Measurements from ENCODE around the gene S100P. TPM values are rescaled to one million over a fixed set of nuclear protein-coding genes. Genes with fewer than 3 reads are reported as not detected.

S100P gene
- total RNA-seq, 1 donor from 2014 or later, result not detected

DNA sequence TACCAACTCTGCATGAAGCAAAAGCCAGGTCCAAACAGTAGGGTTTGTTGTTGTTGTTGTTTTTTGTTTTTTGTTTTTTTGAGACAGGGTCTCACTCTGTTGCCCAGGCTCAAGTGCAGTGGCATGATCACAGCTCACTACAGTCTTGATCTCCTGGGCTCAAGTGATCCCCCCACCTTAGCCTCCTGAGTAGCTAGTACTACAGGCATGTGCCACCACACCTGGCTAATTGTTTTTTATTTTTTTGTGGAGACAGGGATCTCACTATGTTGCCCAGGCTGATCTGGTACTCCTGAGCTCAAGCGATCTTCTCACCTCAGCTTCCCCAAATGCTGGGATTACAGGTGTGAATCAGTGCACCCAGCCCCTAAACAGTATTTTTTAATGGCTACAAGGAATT is 6.2 kb downstream of the S100P start:
- no peaks in the 10 kb centered on the region for H3K27me3 Mint-ChIP-seq (ENCODE audit: unreplicated experiment)
- H3K9me3 Mint-ChIP-seq (ENCODE audit: unreplicated experiment), result peaks cover 8% of the 10 kb centered on the region
- no peak overlapping the region for H3K4me3 Mint-ChIP-seq (ENCODE audit: unreplicated experiment)
- peaks cover 31% of the 10 kb centered on the region for H3K36me3 Mint-ChIP-seq (ENCODE audit: unreplicated experiment)
- H3K27ac Mint-ChIP-seq (ENCODE audit: unreplicated experiment), result no peak overlapping the region
- no peak for DNase-seq (ENCODE audit: extremely low spot score, unreplicated experiment)
- TF ChIP-seq CTCF (IDR thresholded peaks at IDR 0.05), result no peak
- peaks cover 16% of the 10 kb centered on the region for H3K4me1 Mint-ChIP-seq (ENCODE audit: unreplicated experiment)

- no peak overlapping the region for H3K4me3 Mint-ChIP-seq (ENCODE audit: unreplicated experiment)
- peaks cover 20% of the 10 kb centered on the region for H3K4me1 Mint-ChIP-seq (ENCODE audit: unreplicated experiment)
- H3K27ac Mint-ChIP-seq (ENCODE audit: unreplicated experiment), result no peak overlapping the region
- TF ChIP-seq CTCF (IDR thresholded peaks at IDR 0.05), result peak; percentile 26
- no peaks in the 10 kb centered on the region for H3K27me3 Mint-ChIP-seq (ENCODE audit: unreplicated experiment)
- peaks cover 8% of the 10 kb centered on the region for H3K9me3 Mint-ChIP-seq (ENCODE audit: unreplicated experiment)
- H3K36me3 Mint-ChIP-seq (ENCODE audit: unreplicated experiment), result peaks cover 33% of the 10 kb centered on the region
- DNase-seq (ENCODE audit: extremely low spot score, unreplicated experiment), result no peak
Observed at GRCh38 chr4:6701371-6701770, 7.7 kb downstream of the S100P start.

- no peaks in the 10 kb centered on the region for H3K27me3 Mint-ChIP-seq (ENCODE audit: unreplicated experiment)
- no peak for TF ChIP-seq CTCF (IDR thresholded peaks at IDR 0.05)
- peaks cover 28% of the 10 kb centered on the region for H3K4me1 Mint-ChIP-seq (ENCODE audit: unreplicated experiment)
- H3K9me3 Mint-ChIP-seq (ENCODE audit: unreplicated experiment), result peaks cover 8% of the 10 kb centered on the region
- H3K36me3 Mint-ChIP-seq (ENCODE audit: unreplicated experiment), result peaks cover 40% of the 10 kb centered on the region
- no peak for DNase-seq (ENCODE audit: extremely low spot score, unreplicated experiment)
- no peak overlapping the region for H3K4me3 Mint-ChIP-seq (ENCODE audit: unreplicated experiment)
- no peak overlapping the region for H3K27ac Mint-ChIP-seq (ENCODE audit: unreplicated experiment)
Observed at GRCh38 chr4:6702761-6703160, 9.1 kb downstream of the S100P start.

DNA sequence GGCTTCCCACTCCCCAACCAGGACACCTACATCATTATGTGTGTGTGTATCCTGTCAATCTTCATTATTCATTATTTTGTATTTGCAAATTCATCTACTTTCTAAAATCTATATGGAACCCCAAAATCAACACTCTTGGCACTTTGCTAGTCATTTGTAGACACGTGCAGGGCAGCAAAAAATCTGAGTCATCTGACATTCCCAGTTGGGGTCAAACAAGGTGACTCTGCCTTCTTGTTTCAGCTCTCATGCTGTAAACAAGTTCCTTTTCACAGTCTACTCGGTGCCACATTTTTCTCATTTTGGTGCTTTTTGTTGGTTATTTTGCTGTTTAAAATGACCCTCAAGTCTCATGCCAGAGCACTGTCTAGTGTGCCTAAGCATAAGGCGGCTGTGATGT is 10.1 kb downstream of the S100P start:
- H3K4me3 Mint-ChIP-seq (ENCODE audit: unreplicated experiment), result no peak overlapping the region
- H3K27me3 Mint-ChIP-seq (ENCODE audit: unreplicated experiment), result no peaks in the 10 kb centered on the region
- H3K4me1 Mint-ChIP-seq (ENCODE audit: unreplicated experiment), result peaks cover 36% of the 10 kb centered on the region
- no peak for TF ChIP-seq CTCF (IDR thresholded peaks at IDR 0.05)
- DNase-seq (ENCODE audit: extremely low spot score, unreplicated experiment), result no peak
- no peak overlapping the region for H3K27ac Mint-ChIP-seq (ENCODE audit: unreplicated experiment)
- peaks cover 40% of the 10 kb centered on the region for H3K36me3 Mint-ChIP-seq (ENCODE audit: unreplicated experiment)
- H3K9me3 Mint-ChIP-seq (ENCODE audit: unreplicated experiment), result peaks cover 8% of the 10 kb centered on the region

DNA sequence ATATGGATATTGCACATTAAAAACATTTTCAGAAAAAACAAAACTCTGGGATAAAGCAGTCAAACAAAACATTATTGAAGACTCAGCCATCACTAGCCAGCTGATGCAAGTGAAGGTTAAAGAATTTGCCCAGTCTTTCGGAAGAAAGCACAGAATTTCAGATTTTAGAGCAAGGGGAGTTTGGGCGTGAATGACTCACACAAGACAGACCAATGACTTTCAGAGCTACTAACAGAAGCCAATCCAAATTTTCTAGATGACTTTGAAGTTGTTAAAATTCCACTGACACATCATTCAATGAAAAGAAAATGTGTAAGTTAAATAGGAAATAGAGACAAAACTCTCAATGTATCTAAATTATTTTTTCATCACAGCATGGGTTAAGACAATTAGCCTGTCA is 12.0 kb downstream of the S100P start:
- Mint-ChIP-seq H3K4me1 (ENCODE audit: unreplicated experiment) (peaks cover 48% of the 10 kb centered on the region), H3K9me3 (ENCODE audit: unreplicated experiment) (peaks cover 8% of the 10 kb centered on the region), H3K27ac (ENCODE audit: unreplicated experiment) (peak overlapping the region; percentile 15), H3K36me3 (ENCODE audit: unreplicated experiment) (peaks cover 44% of the 10 kb centered on the region), H3K27me3 (ENCODE audit: unreplicated experiment) (peaks cover 1% of the 10 kb centered on the region), H3K4me3 (ENCODE audit: unreplicated experiment) (no peak overlapping the region)
- no peak for TF ChIP-seq CTCF (IDR thresholded peaks at IDR 0.05)
- DNase-seq (ENCODE audit: extremely low spot score, unreplicated experiment), result no peak
